Measurements from ENCODE around the gene HHAT.

HHAT gene

DNA sequence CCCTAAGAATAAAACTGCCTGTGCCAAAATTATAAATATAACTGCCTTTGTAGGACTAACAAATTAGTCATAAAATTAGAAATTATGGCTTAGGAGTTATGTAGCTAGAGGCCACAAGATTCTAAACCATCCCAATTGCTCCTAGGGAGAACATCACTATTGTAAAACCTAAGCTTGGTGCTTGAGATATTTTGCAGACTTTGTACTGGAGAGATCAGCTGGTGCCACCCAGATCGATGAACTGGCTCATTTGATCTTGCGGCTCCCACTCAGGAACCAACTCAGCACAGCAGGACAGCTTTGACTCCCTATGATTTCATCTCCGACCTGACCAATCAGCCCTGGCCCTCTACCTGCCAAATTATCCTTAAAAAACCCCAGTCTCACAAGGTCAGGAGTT, 30.6 kb downstream of the HHAT start:
- no peak for DNase-seq (ENCODE audit: low spot score)

DNA sequence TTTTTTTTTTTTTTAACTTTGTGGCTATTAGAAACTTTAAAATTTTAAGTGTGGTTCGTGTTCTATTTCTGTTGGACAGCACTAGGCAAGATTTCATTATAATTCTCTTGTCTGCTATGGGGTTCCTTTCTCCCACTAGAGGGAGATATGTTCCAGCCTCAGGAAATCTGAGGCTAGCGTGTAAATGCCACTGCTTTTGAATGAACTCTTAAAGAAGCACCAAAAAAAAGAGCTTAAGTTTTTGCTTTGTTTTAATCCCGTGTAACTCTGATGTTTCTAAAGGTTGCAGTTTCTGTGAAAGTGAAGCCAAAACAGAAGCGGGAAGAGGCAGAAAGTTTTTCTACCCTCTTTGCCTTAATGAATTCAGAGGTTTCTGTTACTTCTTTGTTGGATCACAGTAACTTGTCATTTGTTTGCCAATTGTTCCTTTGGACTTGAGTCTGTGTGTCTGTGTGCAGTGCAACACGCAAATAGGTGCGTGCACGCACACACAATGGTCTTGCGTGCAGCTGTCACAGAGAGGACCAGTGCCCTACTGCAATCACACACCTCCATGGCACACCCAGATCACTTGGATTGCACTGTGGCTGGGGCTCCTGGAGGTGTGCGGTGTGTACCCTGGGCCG, 32.3 kb downstream of the HHAT start:
- peak; percentile 78 for DNase-seq (ENCODE audit: low spot score)

DNA sequence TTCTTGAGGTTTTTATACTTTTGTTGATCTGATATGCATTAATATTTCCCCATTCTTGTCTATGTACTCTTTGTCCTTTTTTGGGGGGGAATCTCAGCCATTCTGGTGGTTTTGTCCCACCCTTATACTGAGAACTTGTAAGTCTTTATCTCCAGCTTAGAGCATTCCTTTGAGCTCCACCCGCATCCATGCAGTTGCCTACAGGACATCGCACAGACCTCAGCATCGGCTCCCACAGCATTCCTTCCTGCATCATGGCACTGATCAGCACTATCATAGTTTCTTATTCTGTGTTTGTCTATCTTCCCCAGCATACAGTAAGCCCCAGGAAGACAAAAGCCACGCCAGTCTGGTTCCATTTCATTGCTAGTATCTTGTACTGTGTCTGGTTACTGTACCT, 33.0 kb downstream of the HHAT start:
- DNase-seq (ENCODE audit: low spot score) = no peak

DNA sequence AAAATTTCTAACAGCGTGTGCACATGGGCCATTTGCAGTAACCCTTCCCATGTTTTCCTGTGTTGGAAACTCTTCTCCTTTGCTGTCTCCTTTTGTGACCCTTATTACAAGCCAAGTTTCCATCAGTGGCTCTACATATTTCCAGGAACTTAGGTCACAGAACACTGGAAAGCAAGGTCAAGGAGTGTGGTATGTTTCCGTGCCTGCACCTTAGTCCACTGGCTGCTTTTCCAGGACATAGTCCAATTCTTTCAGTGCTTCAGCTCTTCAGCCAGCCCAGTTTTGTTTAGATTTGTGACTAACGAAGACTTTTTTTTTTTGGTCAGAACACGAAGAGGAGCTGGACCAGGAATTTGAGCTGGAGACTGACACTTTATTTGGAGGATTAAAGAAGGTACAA, 33.8 kb downstream of the HHAT start:
- no peak for DNase-seq (ENCODE audit: low spot score)

DNA sequence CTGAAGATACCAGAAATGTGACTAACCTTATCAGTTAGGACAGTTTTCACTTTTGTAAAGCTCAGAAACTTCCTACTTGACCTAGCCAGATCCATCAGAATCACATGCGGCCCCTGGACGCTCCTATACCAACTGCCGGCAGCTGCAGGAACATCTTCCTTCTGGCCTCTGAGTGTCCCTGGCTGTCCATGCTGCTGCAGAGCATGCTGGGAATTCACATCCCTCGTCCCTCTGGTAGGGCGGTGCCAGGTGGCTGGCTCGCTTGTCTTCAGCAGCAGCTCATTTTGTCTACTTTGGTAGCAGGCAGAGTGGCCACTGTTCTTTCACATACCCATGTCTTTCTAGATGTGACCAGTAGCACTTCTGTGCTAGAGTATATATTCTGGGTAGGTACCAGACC, 34.4 kb downstream of the HHAT start:
- no peak for DNase-seq (ENCODE audit: low spot score)

DNA sequence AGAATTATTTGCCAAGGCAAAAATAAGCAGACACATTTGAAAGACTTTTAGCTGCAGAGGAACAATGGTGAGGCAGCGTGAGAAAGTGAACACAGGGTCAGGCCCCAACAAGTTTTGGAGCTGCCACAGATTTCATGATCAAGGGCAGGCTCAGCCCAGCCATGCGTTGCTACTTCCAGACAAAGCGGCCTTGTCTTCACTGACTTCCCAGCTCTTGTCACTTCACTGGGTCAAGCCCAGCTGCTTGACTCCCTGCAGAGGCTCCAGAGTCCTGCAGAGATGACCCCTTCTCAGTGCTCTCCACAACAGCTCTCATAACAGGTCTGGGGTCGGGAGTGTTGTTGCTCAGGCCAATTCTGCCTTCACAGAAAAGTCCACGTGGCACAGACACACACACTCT, 35.8 kb downstream of the HHAT start:
- DNase-seq (ENCODE audit: low spot score) = no peak

DNA sequence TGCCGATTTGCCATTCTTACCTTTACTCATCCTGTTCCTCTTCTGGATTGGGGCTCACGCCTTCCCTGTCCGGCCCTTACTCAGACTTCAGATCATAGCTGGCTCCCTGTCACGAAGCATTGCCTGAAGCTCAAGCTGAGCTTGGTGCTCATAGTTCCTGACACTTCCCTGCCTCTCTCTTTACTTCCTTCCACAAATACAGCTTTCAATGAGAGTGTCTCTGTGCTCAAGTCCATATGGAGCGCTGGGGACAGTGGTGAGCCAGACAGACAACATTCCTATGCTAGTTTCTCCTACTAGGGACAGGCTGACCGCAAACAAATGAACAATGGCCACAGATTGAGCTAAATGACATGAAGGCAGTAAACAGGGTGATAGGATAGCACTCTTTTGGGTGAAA, 38.1 kb downstream of the HHAT start:
- DNase-seq (ENCODE audit: low spot score) = no peak

DNA sequence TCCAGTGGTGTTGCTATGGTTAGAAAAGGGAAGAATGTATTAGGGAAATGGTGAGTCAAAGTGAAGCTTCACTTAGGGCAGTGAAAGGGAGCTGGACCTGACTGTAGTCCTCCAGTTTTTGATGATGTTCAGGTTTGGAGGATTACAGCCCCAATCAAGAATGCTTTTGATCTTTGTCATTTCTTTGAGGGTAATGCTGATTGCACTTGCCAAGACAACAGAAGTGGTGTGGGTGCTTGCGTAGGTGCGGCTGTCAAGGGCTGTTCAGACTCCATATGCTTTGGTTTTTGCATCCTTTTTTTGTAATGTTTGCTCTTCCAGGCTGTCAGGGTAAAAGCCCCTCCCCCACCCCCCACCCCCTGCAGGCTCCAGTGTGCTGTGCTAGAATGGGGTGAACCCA, 38.9 kb downstream of the HHAT start:
- no peak for DNase-seq (ENCODE audit: low spot score)

DNA sequence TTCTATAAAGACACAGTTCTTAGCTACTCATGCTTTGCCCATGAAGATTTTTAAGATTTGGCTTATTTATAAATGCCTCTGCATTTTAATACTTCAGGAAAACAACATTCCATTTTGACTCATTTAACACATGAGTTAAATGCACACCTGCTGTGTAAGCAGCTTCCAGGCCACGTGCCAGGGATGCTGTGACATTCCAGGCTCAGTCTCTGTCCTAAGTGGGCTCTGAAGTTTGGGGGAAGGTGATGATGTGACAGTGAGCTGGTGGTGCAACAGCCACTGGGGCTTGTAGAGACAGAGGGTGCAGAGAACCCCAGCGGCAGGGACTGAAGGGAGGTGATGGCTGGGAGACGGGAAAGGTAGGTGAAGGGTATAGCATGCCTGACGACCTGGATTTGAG, 40.7 kb downstream of the HHAT start:
- no peak for DNase-seq (ENCODE audit: low spot score)

DNA sequence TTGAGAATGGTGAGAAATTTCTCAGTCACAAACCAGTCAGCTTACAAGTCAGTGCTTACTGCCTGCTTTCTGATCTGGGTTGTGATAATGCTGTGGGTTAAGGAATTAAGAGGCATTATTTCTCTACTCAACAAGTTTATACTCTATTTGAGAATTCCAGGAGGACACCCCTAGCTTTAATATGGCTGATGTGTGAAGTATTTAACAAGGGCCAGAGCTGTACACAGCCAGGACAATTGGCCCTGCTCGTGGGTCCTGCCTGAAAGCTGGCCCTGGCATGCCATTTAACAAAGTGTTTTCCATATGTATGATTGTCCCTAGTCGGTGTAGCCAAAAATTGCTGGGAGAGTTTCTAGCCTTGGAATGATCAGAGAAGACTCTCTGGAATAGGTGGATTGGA, 43.2 kb downstream of the HHAT start:
- no peak for DNase-seq (ENCODE audit: low spot score)

DNA sequence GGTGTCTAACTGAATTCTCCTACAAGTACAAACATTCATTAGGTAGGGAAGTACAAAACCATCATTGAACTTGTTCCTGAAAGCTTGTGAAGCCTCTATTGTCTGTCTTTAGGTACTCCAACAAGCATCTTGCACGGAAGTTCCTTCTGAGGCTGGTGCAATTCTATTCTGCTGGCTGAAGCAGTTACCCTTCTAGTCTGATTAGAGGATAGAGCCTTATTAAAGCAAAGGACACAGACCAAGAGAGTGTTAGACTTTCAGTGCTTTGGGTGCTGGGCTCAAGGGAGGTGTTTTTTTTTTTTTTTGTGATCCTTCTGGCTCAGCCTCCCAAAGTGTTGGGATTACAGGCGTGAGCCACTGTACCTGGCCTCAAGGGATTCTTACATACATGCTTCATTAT, 43.8 kb downstream of the HHAT start:
- DNase-seq (ENCODE audit: low spot score) = no peak

DNA sequence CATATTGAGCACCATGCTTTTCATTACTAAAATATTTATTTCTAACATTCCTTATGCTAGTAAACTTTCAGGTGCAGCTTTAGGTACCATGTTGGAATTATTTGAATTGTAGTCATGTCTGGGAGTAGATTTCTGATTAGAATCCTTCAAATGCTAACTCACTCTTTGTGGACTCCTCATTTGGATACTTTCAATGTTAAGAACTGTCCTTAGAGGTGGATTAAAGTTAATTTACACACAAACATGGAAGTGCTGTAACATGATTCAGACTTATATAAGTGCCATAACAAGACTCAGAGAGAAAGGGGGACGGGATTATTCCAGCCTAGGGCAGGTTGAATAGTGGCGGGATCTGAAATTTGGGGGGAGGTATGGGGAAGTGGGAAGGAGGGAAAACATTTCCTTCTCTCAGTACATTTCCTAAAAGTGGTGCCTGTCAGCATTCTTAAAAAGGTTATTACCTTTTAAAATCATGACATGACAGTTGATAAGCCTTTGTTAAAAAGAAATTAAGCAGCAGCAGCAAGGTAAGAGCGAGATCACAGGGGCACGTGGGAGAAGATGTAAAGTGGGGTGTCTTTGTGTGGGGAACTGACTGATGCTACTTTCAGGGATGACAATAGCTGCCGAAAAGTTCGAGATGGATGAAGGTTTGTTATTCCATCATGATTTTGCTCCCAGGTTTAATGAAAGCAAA, 44.4 kb downstream of the HHAT start:
- DNase-seq (ENCODE audit: low spot score) = no peak

DNA sequence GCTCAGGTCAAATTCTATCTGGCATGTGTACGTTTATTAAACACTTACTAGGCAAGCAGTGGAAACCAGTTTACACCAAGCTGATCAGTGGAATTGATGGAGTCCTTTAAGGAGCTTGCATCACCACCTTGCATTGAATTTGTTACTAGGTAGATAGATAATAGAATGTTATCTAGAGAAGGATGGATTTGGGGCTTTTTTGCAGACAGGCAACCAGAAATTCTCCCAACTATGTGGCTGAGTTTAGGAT, 44.9 kb downstream of the HHAT start:
- DNase-seq (ENCODE audit: low spot score) = peak; percentile 13

DNA sequence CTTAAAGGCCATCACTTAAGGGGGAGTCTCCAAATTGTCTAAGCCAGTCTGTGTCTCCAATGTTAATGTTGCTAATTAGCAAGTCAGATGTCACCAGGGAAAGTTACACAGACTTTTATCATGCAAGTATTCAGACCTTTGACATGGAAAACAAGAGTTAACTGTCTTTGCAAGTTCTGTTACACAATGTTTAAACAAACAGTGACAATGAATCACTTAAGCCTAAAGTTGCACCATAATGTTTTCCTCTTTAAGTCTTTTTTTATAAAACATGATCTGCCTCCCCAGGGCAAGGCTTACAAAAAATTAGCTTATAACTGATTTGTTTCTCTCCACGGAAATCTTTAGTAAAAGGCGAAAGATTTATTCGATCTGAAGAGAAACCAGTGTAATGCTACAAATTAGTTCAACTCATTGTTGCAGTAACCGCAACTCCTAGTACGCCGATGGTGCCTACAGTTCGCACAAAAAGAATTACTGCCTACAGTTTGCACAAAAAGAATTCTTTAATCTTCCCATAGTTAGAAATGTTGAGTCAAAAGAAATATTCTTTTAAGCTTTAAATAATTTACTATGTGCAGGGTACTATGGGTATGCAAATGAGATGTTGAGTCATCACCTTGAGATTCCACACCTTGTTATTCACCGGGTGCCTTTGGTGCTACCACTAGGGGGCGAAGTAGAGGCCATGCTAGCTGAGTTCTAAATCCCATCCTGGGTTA, 45.3 kb downstream of the HHAT start:
- DNase-seq (ENCODE audit: low spot score) = peak; percentile 75

DNA sequence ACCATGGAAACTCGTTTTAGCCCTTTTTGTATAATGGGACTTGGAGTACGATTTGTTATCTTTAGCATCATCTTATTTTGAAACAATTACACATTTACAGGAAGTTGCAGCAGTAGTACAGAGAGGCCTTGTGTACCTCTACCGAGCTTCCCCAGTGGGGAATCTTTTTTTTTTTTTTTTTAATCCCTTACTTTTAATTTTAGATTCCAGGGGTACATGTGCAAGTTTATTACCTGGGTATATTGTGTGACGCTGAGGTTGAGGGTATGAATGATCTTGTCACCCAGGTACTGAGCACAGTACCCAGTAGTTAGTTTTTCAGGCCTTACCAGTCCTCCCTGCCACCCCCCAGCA, 45.9 kb downstream of the HHAT start:
- DNase-seq (ENCODE audit: low spot score) = no peak

DNA sequence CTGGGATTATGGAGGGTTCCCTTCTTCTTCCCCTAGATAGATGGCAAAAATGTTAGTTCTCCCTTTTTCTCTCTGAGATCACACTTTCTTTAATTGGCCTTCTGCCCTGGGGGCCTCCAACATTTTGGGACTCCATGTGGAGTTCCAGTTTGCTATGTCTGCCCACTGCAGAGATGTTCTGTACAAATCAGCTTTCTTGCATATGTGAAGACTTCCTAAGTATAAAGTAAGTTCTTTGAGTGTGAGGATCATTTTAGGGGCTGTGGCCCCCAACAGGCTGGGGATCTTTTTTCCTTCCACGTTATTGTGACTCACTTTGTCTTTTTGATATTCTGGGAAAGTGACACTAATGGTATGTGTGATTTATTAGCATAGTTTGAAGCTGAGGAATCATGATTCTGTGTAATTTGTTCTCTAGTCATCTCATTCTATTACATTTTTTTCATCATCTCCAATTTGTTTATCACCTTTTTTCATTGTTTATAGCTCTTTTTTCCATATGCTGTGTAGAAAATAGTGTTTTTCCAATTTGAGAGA, 48.2 kb downstream of the HHAT start:
- no peak for DNase-seq (ENCODE audit: low spot score)

DNA sequence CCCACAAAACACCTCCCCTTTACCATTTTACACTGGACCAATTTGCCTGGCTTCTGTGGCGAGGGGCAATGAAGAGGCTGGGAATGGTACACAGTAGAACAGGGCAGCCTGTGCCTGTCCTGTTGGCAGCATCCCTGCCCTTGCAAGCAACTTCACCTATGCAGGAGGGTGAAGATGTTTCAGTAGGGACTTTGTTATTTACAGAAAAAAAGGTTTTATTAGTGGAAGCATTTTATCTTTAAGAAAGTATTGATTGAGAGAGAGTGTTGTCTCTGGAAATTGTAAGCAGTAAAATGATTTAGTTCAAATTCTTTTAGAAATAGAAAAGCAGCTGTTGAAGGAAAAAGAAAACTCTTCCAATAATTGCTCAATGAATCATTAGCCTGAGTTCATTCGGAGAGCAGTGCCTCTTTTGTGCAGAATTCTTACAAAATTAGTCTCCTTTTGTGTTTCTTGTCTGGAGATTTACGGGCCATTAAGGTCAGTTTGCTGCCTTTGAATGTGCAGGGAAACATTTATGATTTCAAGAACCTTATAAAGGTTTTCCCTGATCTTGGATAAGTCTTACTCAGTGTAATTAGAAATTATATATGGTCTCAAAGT, 49.1 kb downstream of the HHAT start:
- DNase-seq (ENCODE audit: low spot score) = peak; percentile 36

DNA sequence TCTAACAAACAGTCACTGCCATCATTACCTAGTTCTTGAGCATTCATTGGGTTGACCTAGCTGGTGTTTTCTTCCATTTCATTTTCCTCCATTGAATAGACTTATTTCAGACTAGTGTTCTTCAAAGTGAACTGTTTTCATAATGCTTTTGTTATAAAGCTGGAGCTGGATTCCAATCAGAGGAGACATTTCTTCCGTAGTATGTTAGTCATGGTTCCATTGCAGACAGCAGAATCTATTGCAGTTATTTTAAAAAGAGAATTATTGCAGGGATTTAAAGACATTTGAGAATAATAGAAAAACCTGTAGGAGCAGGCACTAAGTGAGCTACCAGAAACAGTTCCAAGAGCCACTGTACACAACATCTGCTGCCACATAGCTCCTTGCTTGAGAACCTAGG, 50.0 kb downstream of the HHAT start:
- no peak for DNase-seq (ENCODE audit: low spot score)

DNA sequence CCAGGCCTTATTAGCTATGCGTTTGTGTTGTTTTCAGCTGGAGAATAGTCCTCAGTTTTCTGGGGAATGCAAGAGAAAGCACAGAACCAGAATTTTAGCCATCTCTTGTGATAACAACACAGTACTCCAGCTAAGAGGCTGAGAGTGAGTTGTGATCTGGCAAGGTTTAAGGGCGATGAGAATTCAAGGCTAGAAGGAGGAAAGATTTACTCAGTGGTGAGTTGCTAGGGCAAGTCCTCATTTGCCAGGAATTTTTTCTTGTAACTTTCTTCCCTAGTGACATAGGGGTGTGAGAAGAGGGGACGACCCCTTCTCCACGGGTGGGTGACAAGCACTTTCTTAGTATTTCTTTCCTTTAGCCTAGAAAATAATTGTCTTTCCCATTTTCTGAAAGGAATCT, 53.2 kb downstream of the HHAT start:
- DNase-seq (ENCODE audit: low spot score) = no peak

DNA sequence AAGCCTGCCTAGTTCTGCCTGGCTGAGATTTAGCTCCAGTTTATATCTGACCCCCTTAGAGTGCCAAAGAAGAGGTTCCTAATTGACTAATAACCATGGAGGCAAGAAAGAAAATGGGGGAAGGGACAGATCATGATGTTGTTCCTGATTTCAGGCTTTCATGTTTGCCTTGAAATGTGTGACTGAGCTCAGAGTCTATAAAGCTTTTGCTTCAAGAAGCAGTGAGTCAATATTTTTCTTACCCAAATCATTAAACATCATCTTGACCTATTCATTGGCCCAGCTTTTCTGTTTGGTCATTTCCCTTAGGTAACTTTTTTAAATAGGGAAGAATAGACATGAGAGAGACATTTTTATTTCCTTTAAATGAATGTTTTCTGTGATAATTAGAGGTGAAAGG, 55.9 kb downstream of the HHAT start:
- no peak for DNase-seq (ENCODE audit: low spot score)

DNA sequence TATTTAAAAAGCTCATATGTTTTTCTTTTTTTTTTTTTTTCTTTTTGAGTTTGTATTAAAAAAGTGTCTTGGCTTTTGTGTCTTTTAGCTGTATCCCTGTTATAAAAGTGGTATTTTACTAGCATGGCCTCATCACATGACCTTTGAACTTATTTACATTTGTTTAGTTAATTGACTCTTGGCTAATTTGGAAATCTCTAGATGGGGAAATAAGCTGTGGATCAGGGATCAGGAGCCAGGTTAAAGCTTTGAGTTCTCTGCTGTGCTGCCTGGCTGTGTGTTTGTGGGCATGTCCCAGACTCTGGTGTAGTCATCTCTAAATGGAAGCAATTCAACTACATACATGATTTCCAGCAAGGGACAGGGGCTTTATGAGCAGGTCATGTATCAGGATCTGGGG, 56.5 kb downstream of the HHAT start:
- DNase-seq (ENCODE audit: low spot score) = no peak

DNA sequence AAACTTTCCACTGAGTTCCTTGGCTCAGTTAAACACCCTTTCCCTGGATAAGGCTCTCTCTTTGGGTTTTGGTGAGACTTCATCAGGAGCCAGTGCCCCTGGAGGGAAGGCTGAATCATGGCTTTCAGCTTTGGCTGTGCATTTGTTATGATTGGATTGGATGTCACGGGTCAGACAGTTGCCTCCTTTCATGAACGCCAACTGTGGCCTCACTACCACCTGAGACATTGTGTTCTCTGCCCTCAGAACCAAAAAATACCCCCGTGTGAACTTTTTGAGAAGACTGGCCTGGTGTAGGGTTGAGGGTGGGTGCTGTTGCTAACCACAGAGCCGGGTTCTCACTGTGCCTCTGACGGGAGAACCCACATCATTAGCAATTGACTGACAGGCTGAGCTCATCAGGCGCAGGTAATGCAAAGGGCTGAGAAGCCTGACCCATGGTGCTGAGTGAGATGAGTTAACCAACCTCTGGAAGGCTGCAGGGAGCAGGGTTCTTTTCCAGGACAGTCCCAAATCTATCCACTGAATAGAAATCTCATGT, 65.6 kb downstream of the HHAT start:
- DNase-seq (ENCODE audit: low spot score) = no peak

DNA sequence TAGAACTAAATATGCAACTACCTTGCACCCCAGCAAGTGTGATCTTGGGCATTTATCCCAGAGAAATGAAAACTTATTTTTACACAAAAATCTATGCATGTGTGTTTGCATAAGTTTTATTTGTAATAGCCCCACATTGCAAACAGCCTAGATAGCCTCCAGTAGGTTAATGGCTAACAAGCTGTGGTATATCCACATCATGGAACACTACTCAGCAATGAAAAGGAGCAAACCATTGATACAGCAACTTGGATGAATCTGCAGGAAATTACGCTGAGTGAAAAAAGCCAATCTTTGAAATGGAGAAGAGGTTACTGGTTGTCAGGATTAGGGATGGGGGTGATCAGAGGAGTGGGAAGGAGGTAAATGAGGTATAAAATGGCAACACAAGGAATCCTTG, 67.8 kb downstream of the HHAT start:
- no peak for DNase-seq (ENCODE audit: low spot score)
